ENCODE results near the gene SSRP1.

DNA sequence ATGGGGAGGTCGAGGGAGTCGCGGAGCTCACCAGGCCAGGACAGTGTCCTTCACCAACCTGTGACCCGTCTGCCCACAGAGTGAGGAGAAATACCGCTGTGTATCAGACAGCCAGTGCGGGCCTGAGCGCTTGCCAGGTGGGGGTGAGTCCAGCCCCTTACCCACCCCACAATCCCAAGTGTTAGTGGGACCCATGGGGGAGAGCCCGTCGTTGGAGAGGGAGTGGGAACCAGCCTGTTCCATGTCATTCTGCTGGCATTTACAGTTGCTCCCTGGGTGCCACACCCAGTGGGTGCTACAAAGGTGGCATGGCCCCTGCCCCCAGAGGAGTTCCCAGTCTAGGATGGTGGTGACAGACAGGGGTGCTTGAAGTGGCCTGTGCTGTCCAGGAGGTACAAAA, 11.6 kb upstream of the SSRP1 start:
- TF ChIP-seq, protein P1, sequence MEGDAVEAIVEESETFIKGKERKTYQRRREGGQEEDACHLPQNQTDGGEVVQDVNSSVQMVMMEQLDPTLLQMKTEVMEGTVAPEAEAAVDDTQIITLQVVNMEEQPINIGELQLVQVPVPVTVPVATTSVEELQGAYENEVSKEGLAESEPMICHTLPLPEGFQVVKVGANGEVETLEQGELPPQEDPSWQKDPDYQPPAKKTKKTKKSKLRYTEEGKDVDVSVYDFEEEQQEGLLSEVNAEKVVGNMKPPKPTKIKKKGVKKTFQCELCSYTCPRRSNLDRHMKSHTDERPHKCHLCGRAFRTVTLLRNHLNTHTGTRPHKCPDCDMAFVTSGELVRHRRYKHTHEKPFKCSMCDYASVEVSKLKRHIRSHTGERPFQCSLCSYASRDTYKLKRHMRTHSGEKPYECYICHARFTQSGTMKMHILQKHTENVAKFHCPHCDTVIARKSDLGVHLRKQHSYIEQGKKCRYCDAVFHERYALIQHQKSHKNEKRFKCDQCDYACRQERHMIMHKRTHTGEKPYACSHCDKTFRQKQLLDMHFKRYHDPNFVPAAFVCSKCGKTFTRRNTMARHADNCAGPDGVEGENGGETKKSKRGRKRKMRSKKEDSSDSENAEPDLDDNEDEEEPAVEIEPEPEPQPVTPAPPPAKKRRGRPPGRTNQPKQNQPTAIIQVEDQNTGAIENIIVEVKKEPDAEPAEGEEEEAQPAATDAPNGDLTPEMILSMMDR (IDR thresholded peaks at IDR 0.05), result no peak
- TF ChIP-seq POLR2AphosphoS5 (IDR thresholded peaks at IDR 0.05) (no peak), EP300 (IDR thresholded peaks at IDR 0.05) (no peak)
